Mucosa of rectum (tissue), 2 donors: ENCODE data around the gene TPRX2.
"Not testable (repeated sequence)": the region's sequence is repeated elsewhere in the genome, so short reads cannot be mapped to it uniquely, and the experiment has no call there.

ENCODE experiments used
- H3K27ac ChIP-seq, 2 donors: one replicate each; pipeline ENCODE4 v1.7.0; 2013; ENCODE audit warnings: inconsistent platforms in 2 of 2, low read depth in 2 of 2, low read length in 2 of 2
- H3K27me3 ChIP-seq, 2 donors: one replicate each; pipeline ENCODE4 v1.7.0; 2013; ENCODE audit warnings: low read length in 2 of 2; ENCODE audit not compliant: control insufficient read depth in 2 of 2, insufficient read depth in 2 of 2
- H3K36me3 ChIP-seq, 2 donors: one replicate each; pipeline ENCODE4 v1.7.0; 2013; ENCODE audit warnings: low read length in 2 of 2; ENCODE audit not compliant: control insufficient read depth in 2 of 2, insufficient read depth in 2 of 2
- H3K4me1 ChIP-seq, 2 donors: one replicate each; pipeline ENCODE4 v1.7.0; 2013; ENCODE audit warnings: low read length in 2 of 2, mild to moderate bottlenecking in 1 of 2; ENCODE audit not compliant: control insufficient read depth in 2 of 2, insufficient read depth in 2 of 2
- H3K4me3 ChIP-seq, 2 donors: one replicate each; pipeline ENCODE4 v1.7.0; 2013; ENCODE audit warnings: low read length in 2 of 2
- H3K9ac ChIP-seq, 2 donors: one replicate each; pipeline ENCODE4 v1.7.0; 2013; ENCODE audit warnings: low read length in 2 of 2, low read depth in 1 of 2, mild to moderate bottlenecking in 1 of 2
- H3K9me3 ChIP-seq, 2 donors: one replicate each; pipeline ENCODE4 v1.7.0; 2013; ENCODE audit warnings: low read length in 2 of 2; ENCODE audit not compliant: control insufficient read depth in 2 of 2
- donor health status: healthy.
- donor health status: Normal muscosa, but diverticular disease.

TPRX2 gene

DNA sequence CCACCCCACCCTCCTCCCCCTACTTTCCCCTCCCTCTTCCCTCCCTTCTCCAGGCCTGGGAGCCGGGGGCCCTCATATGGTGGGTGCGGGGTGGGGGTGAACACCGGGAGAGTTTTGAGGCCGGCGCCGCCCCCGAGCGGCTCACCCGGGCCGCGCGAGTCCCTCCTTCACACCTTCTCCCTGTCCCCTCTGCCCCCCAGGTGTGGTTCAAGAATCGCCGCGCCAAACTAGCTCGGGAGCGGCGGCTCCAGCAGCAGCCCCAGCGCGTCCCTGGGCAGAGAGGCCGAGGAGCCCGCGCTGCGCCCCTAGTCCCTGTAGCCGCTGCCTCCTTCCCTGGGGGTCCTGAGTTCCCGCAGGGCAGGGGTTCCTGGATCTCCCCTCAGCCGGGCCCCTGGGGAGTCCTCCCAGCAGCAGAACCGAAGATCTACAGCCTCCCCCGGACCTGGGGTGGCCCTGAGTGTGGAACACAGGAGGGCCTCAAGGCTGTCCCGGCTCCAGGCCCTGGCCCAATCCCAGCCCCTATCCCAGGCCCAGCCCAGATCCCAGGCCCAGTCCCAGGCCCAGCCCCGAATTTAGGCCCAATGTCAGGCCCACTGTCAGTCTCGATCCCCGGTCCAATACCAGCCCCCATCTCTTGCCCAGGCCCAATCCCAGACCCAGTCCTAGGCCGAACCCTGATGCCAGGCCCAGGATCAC lies 1.7 kb downstream of the TPRX2 start:
- Histone ChIP-seq H3K9ac (no peak overlapping the region), H3K9me3 (no peaks in the 10 kb centered on the region), H3K27me3 (no peaks in the 10 kb centered on the region), H3K36me3 (no peaks in the 10 kb centered on the region), H3K4me3 (no peak overlapping the region), H3K27ac (no peak overlapping the region), H3K4me1 (no peaks in the 10 kb centered on the region)

DNA sequence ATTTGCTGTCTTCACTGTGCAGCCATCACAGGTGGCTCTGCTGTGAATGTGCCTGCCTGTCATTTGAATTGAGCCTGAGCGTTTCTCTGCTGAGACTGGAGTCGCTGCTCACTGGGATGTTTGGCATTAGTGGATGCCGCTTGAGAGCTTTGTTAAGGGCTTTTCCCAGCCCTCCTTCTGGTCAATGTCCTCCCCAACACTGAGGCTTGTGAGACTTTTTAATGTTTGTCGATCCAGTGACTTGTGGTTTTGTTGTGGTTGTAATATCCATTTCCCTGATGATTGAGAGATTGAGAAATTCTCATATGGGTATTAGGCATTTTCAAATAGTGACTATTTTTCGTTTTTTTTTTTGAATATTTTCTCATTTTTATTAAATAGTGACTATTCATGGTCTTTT lies 2.6 kb downstream of the TPRX2 start:
- Histone ChIP-seq H3K9ac (no peak overlapping the region), H3K27me3 (no peaks in the 10 kb centered on the region), H3K4me1 (no peaks in the 10 kb centered on the region), H3K9me3 (no peaks in the 10 kb centered on the region), H3K4me3 (no peak overlapping the region), H3K36me3 (no peaks in the 10 kb centered on the region), H3K27ac (no peak overlapping the region)

- Histone ChIP-seq H3K27me3 (no peaks in the 10 kb centered on the region), H3K9me3 (no peaks in the 10 kb centered on the region), H3K4me3 (no peak overlapping the region), H3K27ac (no peak overlapping the region), H3K9ac (no peak overlapping the region), H3K36me3 (no peaks in the 10 kb centered on the region), H3K4me1 (no peaks in the 10 kb centered on the region)
Observed at GRCh38 chr19:47863514-47863936, 4.5 kb downstream of the TPRX2 start.

DNA sequence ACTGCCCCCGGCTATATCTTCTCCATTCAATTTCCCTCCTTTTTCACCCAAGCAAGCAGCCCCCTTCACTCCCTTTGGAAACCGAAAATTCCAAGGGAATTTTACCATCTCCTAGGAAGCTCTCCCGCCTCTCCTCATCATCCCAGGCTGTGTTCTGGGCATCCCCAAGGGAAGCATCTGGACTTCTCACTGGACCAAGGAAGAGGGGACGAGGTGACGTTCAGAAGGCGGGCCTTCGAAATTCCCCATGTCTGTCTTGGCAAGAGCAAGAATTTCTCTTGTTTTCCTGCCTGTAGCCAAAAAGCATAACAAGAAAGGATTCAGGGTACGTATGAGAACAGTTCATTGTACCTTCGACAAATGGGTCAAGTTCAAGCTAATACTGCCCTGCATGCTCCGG lies 6.1 kb downstream of the TPRX2 start:
- H3K36me3 ChIP-seq = no peaks in the 10 kb centered on the region
- no peaks in the 10 kb centered on the region for H3K4me1 ChIP-seq
- H3K27me3 ChIP-seq = no peaks in the 10 kb centered on the region
- no peak overlapping the region for H3K4me3 ChIP-seq
- no peak overlapping the region for H3K27ac ChIP-seq
- no peak overlapping the region for H3K9ac ChIP-seq
- H3K9me3 ChIP-seq = no peaks in the 10 kb centered on the region

DNA sequence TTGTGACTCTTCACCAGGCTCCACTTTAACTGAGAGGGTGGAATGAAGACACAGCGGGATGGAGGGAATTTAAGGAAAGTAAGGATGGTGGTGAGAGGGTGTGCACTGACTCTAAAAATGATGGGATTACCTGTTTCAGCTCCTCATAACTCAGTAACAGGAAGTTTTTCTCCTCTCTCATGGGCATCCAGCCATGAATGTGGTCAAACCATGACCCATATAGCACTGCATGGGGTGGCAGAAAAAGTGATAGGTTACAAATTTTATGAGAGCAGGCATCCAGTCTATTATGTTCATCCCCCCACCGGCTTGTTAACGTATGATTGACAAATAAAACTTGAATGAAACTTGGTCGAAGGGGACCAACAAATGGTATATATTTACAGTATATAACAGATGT lies 19.9 kb downstream of the TPRX2 start:
- no peaks in the 10 kb centered on the region for H3K9me3 ChIP-seq
- no peaks in the 10 kb centered on the region for H3K36me3 ChIP-seq
- H3K4me3 ChIP-seq = no peak overlapping the region
- no peak overlapping the region for H3K9ac ChIP-seq
- H3K27me3 ChIP-seq = no peaks in the 10 kb centered on the region
- H3K4me1 ChIP-seq = no peaks in the 10 kb centered on the region
- no peak overlapping the region for H3K27ac ChIP-seq

GRCh38 chr19:47879385-47879784 lies 20.4 kb downstream of the TPRX2 start:
- not testable (repeated sequence) for H3K4me1 ChIP-seq, H3K9ac ChIP-seq, H3K36me3 ChIP-seq, H3K4me3 ChIP-seq, H3K27ac ChIP-seq, H3K9me3 ChIP-seq, H3K27me3 ChIP-seq

DNA sequence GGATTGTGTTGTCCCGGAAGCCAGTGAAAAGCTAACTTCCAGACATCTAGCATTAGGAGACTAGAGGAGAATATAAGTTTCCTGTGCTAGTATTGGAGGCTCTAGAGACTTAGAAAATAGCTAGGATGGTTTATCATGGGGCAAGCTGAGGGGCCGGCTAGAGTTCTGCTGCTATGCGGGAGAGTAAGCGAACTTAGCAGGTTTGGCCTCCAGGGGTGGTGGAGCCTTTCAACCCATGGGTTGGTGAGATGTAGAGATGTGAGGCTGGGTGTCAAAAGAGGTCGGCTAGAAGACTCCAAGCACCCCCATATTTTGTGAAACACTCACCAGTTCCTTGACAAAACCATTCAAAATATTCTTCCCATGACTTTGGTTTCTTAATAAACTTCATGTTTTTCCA lies 22.7 kb downstream of the TPRX2 start:
- Histone ChIP-seq H3K9ac (no peak overlapping the region), H3K4me1 (no peaks in the 10 kb centered on the region), H3K36me3 (no peaks in the 10 kb centered on the region), H3K4me3 (no peak overlapping the region), H3K27me3 (peaks cover 0 to 8% of the 10 kb centered on the region in 2 donors), H3K9me3 (no peaks in the 10 kb centered on the region), H3K27ac (no peak overlapping the region)

GRCh38 chr19:47882890-47883289 lies 23.9 kb downstream of the TPRX2 start:
- peaks cover 0 to 8% of the 10 kb centered on the region in 2 donors for H3K27me3 ChIP-seq
- no peak overlapping the region for H3K27ac ChIP-seq
- no peaks in the 10 kb centered on the region for H3K4me1 ChIP-seq

GRCh38 chr19:47885067-47885463 lies 26.0 kb downstream of the TPRX2 start:
- Histone ChIP-seq H3K9ac (no peak overlapping the region), H3K9me3 (no peaks in the 10 kb centered on the region), H3K27me3 (peaks cover 0 to 8% of the 10 kb centered on the region in 2 donors), H3K4me1 (no peaks in the 10 kb centered on the region), H3K27ac (no peak overlapping the region), H3K36me3 (no peaks in the 10 kb centered on the region), H3K4me3 (no peak overlapping the region)

More at GRCh38 chr19:47882890-47883289, 23.9 kb downstream of the TPRX2 start:
- Histone ChIP-seq H3K36me3 (no peaks in the 10 kb centered on the region), H3K4me3 (no peak overlapping the region), H3K9ac (no peak overlapping the region), H3K9me3 (no peaks in the 10 kb centered on the region)

- Histone ChIP-seq H3K36me3 (no peaks in the 10 kb centered on the region), H3K27ac (no peak within 1 kb of the TSS), H3K4me3 (no peak within 1 kb of the TSS), H3K9me3 (no peaks in the 10 kb centered on the region), H3K27me3 (peaks cover 0 to 8% of the 10 kb centered on the region in 2 donors), H3K9ac (no peak within 1 kb of the TSS), H3K4me1 (no peaks in the 10 kb centered on the region)
Observed at GRCh38 chr19:47886010-47886559, 27.1 kb downstream of the TPRX2 start, which contains the start of gene SULT2A1. TSS of gene SULT2A1 (minus strand) at chr19:47886315. CDS start at chr19:47886257, 58 bp downstream.
